ENCODE measurements around the gene DTX1.

DTX1 gene

DNA sequence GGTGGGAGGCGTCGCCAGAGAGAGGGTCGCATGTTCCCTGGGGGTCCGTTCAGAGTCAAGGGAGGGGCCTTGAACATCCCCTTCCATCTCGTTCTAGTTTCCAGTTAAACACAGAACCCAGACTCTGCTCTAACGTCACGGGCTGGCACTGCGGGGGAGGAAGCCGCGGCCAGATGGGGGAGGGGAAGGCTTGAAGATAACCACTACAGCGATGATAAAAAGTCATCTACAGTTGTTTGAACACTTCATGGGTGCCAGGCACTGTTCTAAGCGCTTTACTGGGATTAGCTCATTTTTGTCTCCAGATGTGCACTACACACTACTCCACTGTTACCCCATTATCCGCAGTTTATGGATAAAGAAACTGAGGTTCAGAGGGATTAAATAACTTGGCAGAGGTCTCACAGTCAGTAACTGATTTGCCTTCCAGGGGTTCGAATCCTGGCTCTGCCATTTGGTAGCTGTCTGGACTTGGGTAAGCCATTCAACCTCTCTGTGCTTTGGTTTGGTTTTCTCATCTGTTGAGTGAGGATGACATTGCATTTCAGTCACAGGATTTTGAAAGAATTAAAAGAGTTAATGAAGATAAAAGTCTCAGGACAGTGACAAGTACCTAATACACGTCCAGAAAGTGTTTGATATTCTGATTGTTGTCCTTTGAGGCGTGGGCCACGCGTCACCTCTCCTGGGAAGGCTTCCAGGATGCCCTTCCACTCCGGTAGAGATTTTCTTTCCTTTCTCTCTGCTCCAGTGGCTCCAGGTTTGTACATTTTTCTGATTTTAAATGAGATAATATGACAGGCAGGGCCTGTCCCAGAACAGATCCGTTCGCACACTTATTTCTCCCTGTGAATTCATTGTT, 79.8 kb downstream of the DTX1 start:
- no peaks in the 10 kb centered on the region for H3K9me3 ChIP-seq (ENCODE audit: control insufficient read depth, insufficient read depth, low read depth, low read length)
- peak overlapping the region; percentile 23 for H3K4me3 ChIP-seq (ENCODE audit: low read depth, low read length)
- ChIA-PET POLR2A (interaction anchor here (2.0 kb wide), 1 partner anchor 17 kb away, joined by 5 read pairs; no protein-coding TSS in a partner anchor), CTCF (interaction anchor here (1.0 to 2.6 kb wide), 2 partner anchors 15 to 17 kb away, joined by 3 to 9 read pairs; no protein-coding TSS in a partner anchor)
- H3K27ac ChIP-seq (ENCODE audit: extremely low read depth, low read depth, low read length), result no peak overlapping the region
- peaks cover 6% of the 10 kb centered on the region; the same call in 1 of the 2 replicates for H3K4me1 ChIP-seq (ENCODE audit: control insufficient read depth, insufficient read depth, low read length)
- H3K36me3 ChIP-seq (ENCODE audit: control insufficient read depth in 2 of 2, insufficient read depth in 1 of 2, low read length in 2 of 2), result no peaks in the 10 kb centered on the region
- peak; percentile 50 for TF ChIP-seq EGR2 (tag by site-specific recombination; IDR thresholded peaks at IDR 0.05; ENCODE audit: low read depth)
- peak; percentile 83 for TF ChIP-seq GLIS1 (tag by site-specific recombination; IDR thresholded peaks at IDR 0.05)
- TF ChIP-seq ZBTB49 (tag by site-specific recombination; IDR thresholded peaks at IDR 0.05; ENCODE audit: low read depth), result no peak
- TF ChIP-seq KLF16 (tag by site-specific recombination; IDR thresholded peaks at IDR 0.05), result no peak
- TF ChIP-seq GLI4 (tag by site-specific recombination; IDR thresholded peaks at IDR 0.05), result no peak
- no peak for TF ChIP-seq ZNF660 (tag by site-specific recombination; IDR thresholded peaks at IDR 0.05)
- no peak for TF ChIP-seq ZNF394 (tag by site-specific recombination; IDR thresholded peaks at IDR 0.05; ENCODE audit: borderline replicate concordance)
- peak; percentile 66 for TF ChIP-seq ZFHX2 (tag by site-specific recombination; conservative IDR thresholded peaks at IDR 0.05)
- TF ChIP-seq KLF7 (tag by site-specific recombination; IDR thresholded peaks at IDR 0.05; ENCODE audit: borderline replicate concordance), result no peak
- TF ChIP-seq, protein P1, sequence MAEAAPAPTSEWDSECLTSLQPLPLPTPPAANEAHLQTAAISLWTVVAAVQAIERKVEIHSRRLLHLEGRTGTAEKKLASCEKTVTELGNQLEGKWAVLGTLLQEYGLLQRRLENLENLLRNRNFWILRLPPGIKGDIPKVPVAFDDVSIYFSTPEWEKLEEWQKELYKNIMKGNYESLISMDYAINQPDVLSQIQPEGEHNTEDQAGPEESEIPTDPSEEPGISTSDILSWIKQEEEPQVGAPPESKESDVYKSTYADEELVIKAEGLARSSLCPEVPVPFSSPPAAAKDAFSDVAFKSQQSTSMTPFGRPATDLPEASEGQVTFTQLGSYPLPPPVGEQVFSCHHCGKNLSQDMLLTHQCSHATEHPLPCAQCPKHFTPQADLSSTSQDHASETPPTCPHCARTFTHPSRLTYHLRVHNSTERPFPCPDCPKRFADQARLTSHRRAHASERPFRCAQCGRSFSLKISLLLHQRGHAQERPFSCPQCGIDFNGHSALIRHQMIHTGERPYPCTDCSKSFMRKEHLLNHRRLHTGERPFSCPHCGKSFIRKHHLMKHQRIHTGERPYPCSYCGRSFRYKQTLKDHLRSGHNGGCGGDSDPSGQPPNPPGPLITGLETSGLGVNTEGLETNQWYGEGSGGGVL (tag by site-specific recombination; IDR thresholded peaks at IDR 0.05), result 0 out of 2 replicates have a peak, but pooled peaks have one; percentile 39
- TF ChIP-seq ZNF354C (tag by site-specific recombination; IDR thresholded peaks at IDR 0.05; ENCODE audit: borderline replicate concordance, low read depth), result no peak
- TF ChIP-seq IKZF3 (tag by site-specific recombination; IDR thresholded peaks at IDR 0.05), result no peak
- 0 out of 2 replicates have a peak, but pooled peaks have one; percentile 15 for TF ChIP-seq ZEB2 (tag by site-specific recombination; IDR thresholded peaks at IDR 0.05)
- peak; percentile 92 for TF ChIP-seq ZNF664 (tag by site-specific recombination; IDR thresholded peaks at IDR 0.05)
- TF ChIP-seq, protein P2, sequence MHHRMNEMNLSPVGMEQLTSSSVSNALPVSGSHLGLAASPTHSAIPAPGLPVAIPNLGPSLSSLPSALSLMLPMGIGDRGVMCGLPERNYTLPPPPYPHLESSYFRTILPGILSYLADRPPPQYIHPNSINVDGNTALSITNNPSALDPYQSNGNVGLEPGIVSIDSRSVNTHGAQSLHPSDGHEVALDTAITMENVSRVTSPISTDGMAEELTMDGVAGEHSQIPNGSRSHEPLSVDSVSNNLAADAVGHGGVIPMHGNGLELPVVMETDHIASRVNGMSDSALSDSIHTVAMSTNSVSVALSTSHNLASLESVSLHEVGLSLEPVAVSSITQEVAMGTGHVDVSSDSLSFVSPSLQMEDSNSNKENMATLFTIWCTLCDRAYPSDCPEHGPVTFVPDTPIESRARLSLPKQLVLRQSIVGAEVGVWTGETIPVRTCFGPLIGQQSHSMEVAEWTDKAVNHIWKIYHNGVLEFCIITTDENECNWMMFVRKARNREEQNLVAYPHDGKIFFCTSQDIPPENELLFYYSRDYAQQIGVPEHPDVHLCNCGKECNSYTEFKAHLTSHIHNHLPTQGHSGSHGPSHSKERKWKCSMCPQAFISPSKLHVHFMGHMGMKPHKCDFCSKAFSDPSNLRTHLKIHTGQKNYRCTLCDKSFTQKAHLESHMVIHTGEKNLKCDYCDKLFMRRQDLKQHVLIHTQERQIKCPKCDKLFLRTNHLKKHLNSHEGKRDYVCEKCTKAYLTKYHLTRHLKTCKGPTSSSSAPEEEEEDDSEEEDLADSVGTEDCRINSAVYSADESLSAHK (tag by site-specific recombination; IDR thresholded peaks at IDR 0.05), result no peak
- TF ChIP-seq ZNF529 (tag by site-specific recombination; IDR thresholded peaks at IDR 0.05; ENCODE audit: insufficient replicate concordance), result no peak
- TF ChIP-seq ZIC2 (tag by site-specific recombination; IDR thresholded peaks at IDR 0.05), result peak; percentile 38; the same call in 1 of the 2 replicates
- no peak for TF ChIP-seq ZNF416 (tag by site-specific recombination; IDR thresholded peaks at IDR 0.05)
- 0 out of 2 replicates have a peak, but pooled peaks have one; percentile 7 for TF ChIP-seq SP7 (tag by site-specific recombination; IDR thresholded peaks at IDR 0.05)
- no peak; the same call in 1 of the 2 replicates for TF ChIP-seq ZNF629 (tag by site-specific recombination; IDR thresholded peaks at IDR 0.05)
- TF ChIP-seq ZNF768 (tag by site-specific recombination; IDR thresholded peaks at IDR 0.05), result 0 out of 2 replicates have a peak, but pooled peaks have one; percentile 10
- TF ChIP-seq ZNF175 (tag by site-specific recombination; IDR thresholded peaks at IDR 0.05), result no peak
- no peak for TF ChIP-seq ZNF580 (tag by site-specific recombination; IDR thresholded peaks at IDR 0.05)
- no peak for TF ChIP-seq PRDM2 (tag by site-specific recombination; IDR thresholded peaks at IDR 0.05; ENCODE audit: borderline replicate concordance)

Measured in HEK293 (cell line).